K562 (cell line): ENCODE measurements around the gene EMC6. TPM values are rescaled to one million over a fixed set of nuclear protein-coding genes. Genes with fewer than 3 reads are reported as not detected.

Experiments
- ATAC-seq: fragments of 200-7000 bp; cut with Tn5 transposase; 3 replicates; pipeline ENCODE4 v1.9.1; 2020; ENCODE audit warnings: moderate library complexity
- BruUV-seq: library from RNA; stranded (reverse); fragments of 400-500 nt; replicated peaks from 2 replicates; lab custom pipeline; 2021; lab: Mats Ljungman, UMichigan
- CTCF ChIA-PET: fragments of 300-600 bp; formaldehyde crosslinking; extraction: SDS; loops from one replicate; lab custom pipeline; 2021; ENCODE audit warnings: low intra/inter-chr PET ratio; lab: Yijun Ruan, JAX
- POLR2A ChIA-PET: fragments of 300-600, 350-650 bp; sonication (Branson Sonifier 250); formaldehyde crosslinking; extraction: SDS; loops from one replicate; lab custom pipeline; 2021; ENCODE audit warnings: antibody characterized with exemption, inconsistent platforms; lab: Yijun Ruan, JAX
- DNase-seq, 4 experiments: peaks; one replicate each; pipeline versions ENCODE4 v3.0.0 to v3.0.0-alpha.2; 2011 to 2018; ENCODE audit warnings: low spot score in 3 of 4, mixed read lengths in 3 of 4; ENCODE audit errors: extremely low read depth in 1 of 4
- FAIRE-seq: peaks from 2 replicates; lab custom pipeline; 2011; peaks lifted over from hg19 to GRCh38; lab: Jason Lieb, UNC
- H2AFZ ChIP-seq: 2 replicates; pipeline ENCODE4 v1.6.0; 2011; ENCODE audit warnings: low read depth, low read length, control low read depth, inconsistent platforms
- H3K27ac ChIP-seq: fragments of 200-600 bp; 3 replicates; pipeline ENCODE4 v1.8.0; 2011; ENCODE audit warnings: low read depth, mild to moderate bottlenecking, control low read depth, inconsistent platforms, low read length, moderate library complexity, mixed read lengths; ENCODE audit errors: extremely low read depth
- H3K27me3 ChIP-seq, 2 experiments: fragments of 300-600 bp in 1 of 2; 2 replicates in 1 of 2; 3 replicates in 1 of 2; pipeline versions ENCODE4 v1.6.0 to v1.8.0; 2011; ENCODE audit warnings: inconsistent platforms in 2 of 2, low read length in 2 of 2, mild to moderate bottlenecking in 1 of 2, mixed read lengths in 1 of 2, moderate library complexity in 1 of 2; ENCODE audit not compliant: control insufficient read depth in 2 of 2, insufficient read depth in 2 of 2
- H3K36me3 ChIP-seq: fragments of 300-600 bp; 3 replicates; pipeline ENCODE4 v1.8.0; 2011; ENCODE audit warnings: mild to moderate bottlenecking, low read length, inconsistent platforms; ENCODE audit not compliant: control insufficient read depth, insufficient read depth
- H3K4me1 ChIP-seq, 2 experiments: fragments of 200-600 bp in 1 of 2; replicated peaks in 1 of 2; 2 replicates in 1 of 2; 3 replicates in 1 of 2; pipeline versions ENCODE4 v1.5.1 to v1.8.0; 2011; ENCODE audit warnings: inconsistent platforms in 2 of 2, low read length in 2 of 2, mild to moderate bottlenecking in 1 of 2, mixed read lengths in 1 of 2, moderate library complexity in 1 of 2; ENCODE audit not compliant: control insufficient read depth in 2 of 2, insufficient read depth in 2 of 2
- H3K4me2 ChIP-seq: 2 replicates; pipeline ENCODE4 v1.6.1; 2011; ENCODE audit warnings: low read length, control low read depth, inconsistent platforms, mixed read lengths; ENCODE audit not compliant: insufficient read depth
- H3K4me3 ChIP-seq: fragments of 200-600 bp; sonication (generic), shearing (Covaris generic); 2 replicates; pipeline ENCODE4 v1.5.1; 2016; ENCODE audit warnings: control low read depth, inconsistent platforms
- H3K79me2 ChIP-seq: fragments of 200-600 bp; 3 replicates; pipeline ENCODE4 v1.8.0; 2011; ENCODE audit warnings: low read length, inconsistent platforms; ENCODE audit not compliant: control insufficient read depth, insufficient read depth
- H3K9ac ChIP-seq, 2 experiments: 2 replicates each; pipeline versions ENCODE4 v1.6.0 to v1.6.1; 2011; ENCODE audit warnings: low read depth in 2 of 2, low read length in 2 of 2, control low read depth in 1 of 2, inconsistent platforms in 1 of 2, mild to moderate bottlenecking in 1 of 2, mixed read lengths in 1 of 2; ENCODE audit not compliant: insufficient read depth in 1 of 2
- H3K9me1 ChIP-seq: one replicate; pipeline ENCODE4 v1.6.0; 2011; ENCODE audit warnings: inconsistent platforms, mild to moderate bottlenecking, low read length, moderate library complexity; ENCODE audit not compliant: control insufficient read depth, insufficient read depth
- H3K9me3 ChIP-seq: replicated peaks from 2 replicates; pipeline ENCODE4 v1.5.1; 2011; ENCODE audit warnings: low read depth, low read length, inconsistent platforms; ENCODE audit not compliant: control insufficient read depth, insufficient read depth
- H4K20me1 ChIP-seq: replicated peaks from 2 replicates; pipeline ENCODE4 v1.6.1; 2011; ENCODE audit warnings: low read length, inconsistent platforms, mixed read lengths; ENCODE audit not compliant: control insufficient read depth, insufficient read depth
- FOSL1 ChIP-seq: fragments of 200-800 bp; sonication (Bioruptor generic); conservative IDR thresholded peaks from 2 replicates; pipeline ENCODE4 v1.6.1; 2016; ENCODE audit warnings: missing genetic modification characterization, missing compliant biosample characterization
- HMG20A ChIP-seq: fragments of 450-650 bp; formaldehyde crosslinking; conservative IDR thresholded peaks from 2 replicates; pipeline ENCODE4 v1.4.0; 2020; ENCODE audit warnings: mild to moderate bottlenecking, mixed read lengths
- PHF21A ChIP-seq: fragments of 450-650 bp; IDR thresholded peaks from 2 replicates; pipeline ENCODE4 v1.6.1; 2017; ENCODE audit warnings: low read depth, borderline replicate concordance
- TFE3 ChIP-seq: fragments of 450-650 bp; formaldehyde crosslinking; IDR thresholded peaks from 2 replicates; pipeline ENCODE4 v1.4.0; 2020; ENCODE audit warnings: mild to moderate bottlenecking, mixed read lengths
- ZNF197 ChIP-seq: fragments of 200-800 bp; sonication (Bioruptor generic); IDR thresholded peaks from 2 replicates; pipeline ENCODE4 v1.6.1; 2016; ENCODE audit warnings: low read depth, missing genetic modification characterization, missing compliant biosample characterization
- ZNF766 ChIP-seq: fragments of 200-800 bp; sonication (Bioruptor generic); conservative IDR thresholded peaks from 2 replicates; pipeline ENCODE4 v1.6.1; 2016; ENCODE audit warnings: missing genetic modification characterization, missing compliant biosample characterization
- ZNF780A ChIP-seq: fragments of 250-450 bp; sonication (Bioruptor Pico); IDR thresholded peaks from 2 replicates; pipeline ENCODE4 v1.5.0; 2021; ENCODE audit warnings: mild to moderate bottlenecking
- WGBS: fragments of 100-300 bp; shearing (Covaris generic); methylation state at CpG from one replicate; pipeline ENCODE4 v1.1.6; 2016; ENCODE audit warnings: low coverage, mixed read lengths; ENCODE audit not compliant: insufficient coverage; ENCODE audit errors: missing lambda C conversion rate; 5-methylcytosine and 5-hydroxymethylcytosine counted together
- in situ Hi-C: fragments of 300-500 bp; cut with MboI; formaldehyde crosslinking; loops from 4 replicates; pipeline ENCODE4 v1.15.0; 2018; ENCODE audit warnings: inconsistent platforms, mixed read lengths
- intact Hi-C: fragments of 100-400 bp; cut with micrococcal nuclease; formaldehyde crosslinking; loops from 2 replicates; pipeline ENCODE4 v1.14.2; 2022
- polyA plus RNA-seq, 8 experiments: library from polyadenylated mRNA; depleted of rRNA in 4 of 8; stranded (reverse) in 5 of 8; unstranded in 3 of 8; fragments of >200 nt; fragmentation: Nextera tagmentation in 2 of 8; fragmentation: Illumina TruSeq in 1 of 8; extraction: Ambion mirVana in 2 of 8; extraction: Trizol in 1 of 8; gene quantifications; 2 replicates each; pipeline versions ENCODE4 v1.2.1 to v1.2.3, GENCODE V29; 2011 to 2014; ENCODE audit warnings: inconsistent platforms in 1 of 8, missing spikeins in 1 of 8
- total RNA-seq, 7 experiments: library from RNA; depleted of rRNA in 6 of 7; stranded (reverse); fragments of >200 nt in 6 of 7; fragmentation: Illumina TruSeq in 2 of 7; extraction: Trizol in 2 of 7; gene quantifications; 2 replicates each; pipeline versions ENCODE4 v1.2.1 to v1.2.3, GENCODE V29; 2011 to 2021; ENCODE audit warnings: low replicate concordance in 1 of 7

EMC6 gene
- total and polyA plus RNA-seq, 9 of the 15 experiments (the other 6 are each of a cell fraction or from before 2014, with no cell fraction given) = 2.9 to 136 (median 24.9) TPM

- no peak for TF ChIP-seq TFE3
- no peak for TF ChIP-seq PHF21A
- no peak for TF ChIP-seq FOSL1
Measured at GRCh38 chr17:3627769-3628167, 40.8 kb upstream of the EMC6 start (continued).

- no peak overlapping the region for H3K4me2 ChIP-seq
- 78% methylated on average over 4 of the region's 10 CpGs for WGBS
- H4K20me1 ChIP-seq = no peaks in the 10 kb centered on the region
- TF ChIP-seq ZNF197 (CRISPR knock-in tag) = no peak
- TF ChIP-seq HMG20A (CRISPR knock-in tag) = no peak
- no peak for TF ChIP-seq ZNF780A
- TF ChIP-seq ZNF766 = no peak
- no peak for TF ChIP-seq TFE3
- no peaks in the 10 kb centered on the region for H3K9me1 ChIP-seq
- intact Hi-C loops (no loop called here), in situ Hi-C loops (no loop called here)
- no peaks in the 10 kb centered on the region for H3K9me3 ChIP-seq
- H3K4me3 ChIP-seq = no peak overlapping the region
- peaks cover 27% of the 10 kb centered on the region; the same call in 2 of the 3 replicates for H3K36me3 ChIP-seq
- no peaks in the 10 kb centered on the region for H3K27me3 ChIP-seq
- H3K9ac ChIP-seq = no peak overlapping the region
- peaks cover 0 to 6% of the 10 kb centered on the region in 2 experiments; a peak in 3 of 5 replicates for H3K4me1 ChIP-seq
- FAIRE-seq (no peak), ATAC-seq (no peak), DNase-seq (no peak)
- H3K27ac ChIP-seq = no peak overlapping the region
- H2AFZ ChIP-seq = no peak overlapping the region
- ChIA-PET POLR2A (interaction anchor here (1.0 kb wide), 1 partner anchor 25 kb away, joined by 3 read pairs; no protein-coding TSS in a partner anchor), CTCF (no interaction called here)
- H3K79me2 ChIP-seq = peaks cover 13% of the 10 kb centered on the region
- no TSS peak for BruUV-seq
Measured at GRCh38 chr17:3630781-3631180, 37.8 kb upstream of the EMC6 start.
